ENCODE data around the gene C22orf23.

C22orf23 gene

GRCh38 chr22:37898441-37899181 is 54.8 kb downstream of the C22orf23 start:
- no peak for DNase-seq (ENCODE audit: low spot score)

GRCh38 chr22:37897807-37898206 is 55.6 kb downstream of the C22orf23 start:
- DNase-seq (ENCODE audit: low spot score): no peak

DNA sequence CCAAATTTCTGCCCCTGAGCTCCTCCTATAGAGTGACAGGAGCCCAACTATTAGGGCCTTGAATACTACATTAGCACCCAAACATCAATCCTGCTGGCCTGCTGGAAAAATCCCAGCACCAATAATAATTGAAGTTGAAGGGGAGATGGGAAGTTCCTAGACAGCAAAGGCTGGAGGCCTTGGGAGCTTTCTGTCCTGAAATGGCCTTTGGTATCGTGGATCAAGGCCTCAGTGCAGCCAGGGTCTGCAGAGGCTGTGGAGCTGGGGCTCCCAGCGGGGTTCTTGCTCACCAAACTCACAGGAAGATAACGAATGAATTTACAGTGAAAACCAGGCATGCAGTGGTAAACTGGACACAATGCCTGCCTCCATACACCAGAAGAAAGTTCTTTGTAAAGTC is 56.5 kb downstream of the C22orf23 start:
- DNase-seq (ENCODE audit: low spot score): no peak

- peak; percentile 7 for DNase-seq (ENCODE audit: low spot score)
Observed at GRCh38 chr22:37896181-37896592, 57.2 kb downstream of the C22orf23 start.

DNA sequence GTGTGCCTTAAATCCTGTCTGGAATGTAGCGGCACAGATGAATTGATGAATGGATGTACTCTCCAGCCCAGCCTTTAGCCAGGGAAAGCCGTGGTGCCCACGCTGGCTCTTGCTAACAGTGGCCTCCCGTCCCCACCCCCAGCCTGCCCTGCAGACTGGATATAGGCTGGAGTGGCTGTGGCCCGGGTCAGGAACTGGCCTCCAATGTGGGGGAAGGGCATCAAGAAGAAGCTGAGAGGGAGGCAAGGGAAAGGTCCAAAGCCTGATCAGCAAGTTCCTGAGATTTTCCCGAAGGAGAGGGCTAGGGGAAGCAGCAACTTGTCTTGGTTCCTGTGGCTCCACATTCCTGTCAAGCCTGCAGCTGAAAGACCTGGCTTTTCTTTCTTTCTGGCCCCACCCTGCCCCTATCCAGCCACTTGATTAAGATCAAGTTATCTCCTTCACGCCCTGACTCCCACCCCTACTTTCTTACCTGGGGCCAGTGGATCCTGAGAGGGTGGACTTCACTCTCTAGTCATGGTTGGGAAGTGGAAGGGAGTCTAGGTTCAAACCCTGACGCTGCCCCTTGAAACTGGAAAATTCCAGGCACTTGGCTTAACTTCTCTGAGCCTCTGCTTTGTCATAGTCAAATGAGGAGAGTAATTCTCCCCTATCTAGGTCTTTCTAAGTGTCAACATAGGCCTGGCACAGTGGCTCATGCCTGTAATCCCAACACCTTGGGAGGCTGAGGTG is 58.3 kb downstream of the C22orf23 start:
- peak; percentile 43 for DNase-seq (ENCODE audit: low spot score)

DNA sequence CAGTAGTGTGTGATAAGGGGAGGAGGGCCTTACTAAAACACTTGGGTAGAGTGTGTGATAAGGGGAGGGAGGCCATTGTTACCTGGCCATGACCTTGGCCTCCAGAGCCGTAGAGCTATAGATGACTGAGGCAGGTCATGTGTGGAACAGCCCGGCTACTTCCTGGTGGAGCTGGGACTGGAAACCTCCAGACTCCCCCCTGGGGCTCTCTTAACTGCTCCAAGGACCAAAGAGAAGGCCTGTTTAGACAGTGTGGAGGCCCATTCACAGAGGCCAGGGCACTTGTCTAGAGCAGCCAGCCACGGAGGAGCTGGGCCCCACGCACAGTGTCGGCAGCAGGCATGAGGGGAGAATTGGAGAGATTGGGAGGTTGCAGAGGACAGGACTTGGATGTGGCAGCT is 59.8 kb downstream of the C22orf23 start:
- no peak for DNase-seq (ENCODE audit: low spot score)
